Smooth muscle cell (in vitro differentiated cells): Measurements from ENCODE around the gene ZDHHC18. TPM values are rescaled to one million over a fixed set of nuclear protein-coding genes. Genes with fewer than 3 reads are reported as not detected.

ENCODE experiments used
- DNase-seq: peaks from one replicate; lab custom pipeline; 2025; ENCODE audit not compliant: unreplicated experiment; lab: John Stamatoyannopoulos, UW
- H2AFZ ChIP-seq: fragments of 200-600 bp; sonication (generic); 2 replicates; pipeline ENCODE4 v1.6.0; 2016; ENCODE audit warnings: antibody characterized with exemption, low read depth, mild to moderate bottlenecking
- H3F3A ChIP-seq: fragments of 200-600 bp; sonication (generic); 2 replicates; pipeline ENCODE4 v1.6.0; 2017; ENCODE audit warnings: antibody characterized with exemption, low read depth
- H3K27ac ChIP-seq: fragments of 200-600 bp; sonication (generic); 2 replicates; pipeline ENCODE4 v1.5.1; 2016; ENCODE audit warnings: low read depth, mild to moderate bottlenecking
- H3K27me3 ChIP-seq: fragments of 200-600 bp; sonication (generic); 2 replicates; pipeline ENCODE4 v1.6.1; 2016; ENCODE audit warnings: low read depth, mild to moderate bottlenecking
- H3K36me3 ChIP-seq: fragments of 200-600 bp; sonication (generic); 2 replicates; pipeline ENCODE4 v1.5.1; 2016; ENCODE audit warnings: low read depth
- H3K4me1 ChIP-seq: fragments of 200-600 bp; sonication (generic); 2 replicates; pipeline ENCODE4 v1.5.1; 2016; ENCODE audit warnings: low read depth
- H3K4me2 ChIP-seq: fragments of 200-600 bp; sonication (generic); 2 replicates; pipeline ENCODE4 v1.6.0; 2016; ENCODE audit warnings: mild to moderate bottlenecking
- H3K4me3 ChIP-seq: fragments of 200-600 bp; sonication (generic); 2 replicates; pipeline ENCODE4 v1.5.1; 2016; ENCODE audit warnings: mild to moderate bottlenecking
- H3K79me2 ChIP-seq: fragments of 200-600 bp; sonication (generic); 2 replicates; pipeline ENCODE4 v1.6.0; 2016; ENCODE audit warnings: low read depth, mild to moderate bottlenecking
- H3K9ac ChIP-seq: fragments of 200-600 bp; sonication (generic); 2 replicates; pipeline ENCODE4 v1.6.0; 2016; ENCODE audit warnings: low read depth
- H3K9me3 ChIP-seq: fragments of 200-600 bp; sonication (generic); replicated peaks from 2 replicates; pipeline ENCODE4 v1.5.1; 2016; ENCODE audit warnings: low read depth
- H4K20me1 ChIP-seq: fragments of 200-600 bp; sonication (generic); 2 replicates; pipeline ENCODE4 v1.6.0; 2016; ENCODE audit warnings: low read depth
- WGBS: methylation state at CpG from one replicate; pipeline ENCODE4 v1.1.7; 2016; ENCODE audit warnings: low lambda C conversion rate; 5-methylcytosine and 5-hydroxymethylcytosine counted together
- polyA plus RNA-seq: library from polyadenylated mRNA; unstranded; fragments of >200 nt; fragmentation: Nextera tagmentation; extraction: Ambion mirVana; gene quantifications from 2 replicates; pipeline ENCODE4 v1.2.1, GENCODE V29; 2016
- total RNA-seq: library from RNA; depleted of rRNA; stranded (reverse); fragments of >200 nt; gene quantifications from 2 replicates; pipeline ENCODE4 v1.2.3, GENCODE V29; 2014
- TF ChIP-seq, protein P1 (sequence below): fragments of 200-600 bp; sonication (generic); IDR thresholded peaks from 2 replicates; pipeline ENCODE4 v1.5.1; 2017; ENCODE audit warnings: borderline replicate concordance, mild to moderate bottlenecking, antibody characterized with exemption; ENCODE audit not compliant: insufficient read depth, poor library complexity, severe bottlenecking

Gene ZDHHC18
- total and polyA plus RNA-seq, 2 experiments from 2014 or later, result 20.3 to 52.5 TPM

GRCh38 chr1:26829184-26829911 is 2.9 kb downstream of the ZDHHC18 start:
- no peak overlapping the region for H3K27ac ChIP-seq
- TF ChIP-seq, protein P1, sequence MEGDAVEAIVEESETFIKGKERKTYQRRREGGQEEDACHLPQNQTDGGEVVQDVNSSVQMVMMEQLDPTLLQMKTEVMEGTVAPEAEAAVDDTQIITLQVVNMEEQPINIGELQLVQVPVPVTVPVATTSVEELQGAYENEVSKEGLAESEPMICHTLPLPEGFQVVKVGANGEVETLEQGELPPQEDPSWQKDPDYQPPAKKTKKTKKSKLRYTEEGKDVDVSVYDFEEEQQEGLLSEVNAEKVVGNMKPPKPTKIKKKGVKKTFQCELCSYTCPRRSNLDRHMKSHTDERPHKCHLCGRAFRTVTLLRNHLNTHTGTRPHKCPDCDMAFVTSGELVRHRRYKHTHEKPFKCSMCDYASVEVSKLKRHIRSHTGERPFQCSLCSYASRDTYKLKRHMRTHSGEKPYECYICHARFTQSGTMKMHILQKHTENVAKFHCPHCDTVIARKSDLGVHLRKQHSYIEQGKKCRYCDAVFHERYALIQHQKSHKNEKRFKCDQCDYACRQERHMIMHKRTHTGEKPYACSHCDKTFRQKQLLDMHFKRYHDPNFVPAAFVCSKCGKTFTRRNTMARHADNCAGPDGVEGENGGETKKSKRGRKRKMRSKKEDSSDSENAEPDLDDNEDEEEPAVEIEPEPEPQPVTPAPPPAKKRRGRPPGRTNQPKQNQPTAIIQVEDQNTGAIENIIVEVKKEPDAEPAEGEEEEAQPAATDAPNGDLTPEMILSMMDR, result no peak
- no peak overlapping the region for H2AFZ ChIP-seq
- H3K9ac ChIP-seq, result no peak overlapping the region
- peaks cover 51% of the 10 kb centered on the region for H4K20me1 ChIP-seq
- H3K4me2 ChIP-seq, result no peak overlapping the region
- H3F3A ChIP-seq, result no peaks in the 10 kb centered on the region
- no peaks in the 10 kb centered on the region for H3K36me3 ChIP-seq
- no peaks in the 10 kb centered on the region for H3K9me3 ChIP-seq
- peaks cover 21% of the 10 kb centered on the region for H3K4me1 ChIP-seq
- 95% methylated on average over 6 of the region's 6 CpGs for WGBS
- no peak overlapping the region for H3K4me3 ChIP-seq
- H3K79me2 ChIP-seq, result peaks cover 40% of the 10 kb centered on the region
- no peaks in the 10 kb centered on the region for H3K27me3 ChIP-seq
- DNase-seq, result no peak

DNA sequence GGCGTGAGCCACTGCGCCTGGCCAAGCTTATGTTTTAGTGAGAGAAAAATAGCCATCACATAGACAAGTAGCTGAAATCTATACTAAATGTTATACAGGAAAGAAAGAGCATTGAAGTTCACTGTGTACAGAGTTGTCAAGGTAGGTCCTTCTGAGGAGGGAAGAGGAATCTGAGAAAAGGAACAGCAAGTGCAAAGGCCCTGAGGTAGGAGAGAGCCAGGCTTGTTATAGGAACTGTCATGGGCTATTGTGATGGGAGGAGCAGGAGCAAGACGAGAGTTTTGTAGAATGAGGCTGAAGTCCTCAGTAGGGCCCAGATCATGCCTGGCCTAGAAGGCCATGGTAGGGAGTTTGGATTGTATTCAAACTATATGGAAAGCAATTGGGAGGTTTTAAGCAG is 4.6 kb downstream of the ZDHHC18 start:
- TF ChIP-seq, protein P1, result no peak
- no peak for DNase-seq
- WGBS, result 100% methylated on average over 3 of the region's 3 CpGs
- Histone ChIP-seq H3K79me2 (peaks cover 39% of the 10 kb centered on the region), H3K9ac (no peak overlapping the region), H3K4me3 (no peak overlapping the region), H3K9me3 (no peaks in the 10 kb centered on the region), H3K36me3 (no peaks in the 10 kb centered on the region), H4K20me1 (peaks cover 51% of the 10 kb centered on the region), H3K27ac (no peak overlapping the region), H3K27me3 (no peaks in the 10 kb centered on the region), H2AFZ (no peak overlapping the region), H3K4me2 (no peak overlapping the region), H3K4me1 (peaks cover 18% of the 10 kb centered on the region), H3F3A (no peaks in the 10 kb centered on the region)

DNA sequence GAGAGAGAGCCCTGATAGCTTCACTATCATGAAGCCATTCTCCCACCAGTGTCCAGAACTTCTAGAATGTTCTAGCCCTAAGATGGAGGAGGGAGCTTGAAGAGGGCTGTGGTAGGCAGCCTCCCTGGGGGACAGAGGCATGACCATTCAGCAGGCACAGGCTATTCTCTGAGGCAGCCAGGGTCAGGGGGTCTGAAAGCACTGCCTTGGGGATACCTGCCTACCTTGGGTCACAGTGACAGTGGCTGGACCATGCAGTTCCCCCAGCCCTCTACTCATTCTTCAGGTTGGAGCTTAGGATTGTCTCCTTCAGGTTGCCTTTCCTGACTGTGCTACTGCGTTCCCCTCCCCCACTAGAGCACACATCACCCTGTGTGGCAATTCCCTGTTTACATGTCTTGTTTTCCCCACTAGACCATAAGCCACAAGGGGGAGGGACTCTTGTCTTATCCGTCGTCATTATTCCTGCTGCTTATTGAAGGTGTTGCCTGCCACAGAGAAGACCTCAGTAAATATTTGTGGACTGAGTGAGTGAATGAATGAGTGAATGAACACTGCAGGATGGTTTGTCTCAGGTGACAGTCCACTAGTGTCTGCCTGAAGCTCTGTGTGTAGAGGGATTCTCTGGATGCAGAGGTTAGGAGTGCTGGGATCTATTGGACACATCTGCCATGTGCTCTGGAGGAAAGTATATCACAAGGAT is 5.2 kb downstream of the ZDHHC18 start:
- Histone ChIP-seq H4K20me1 (peaks cover 51% of the 10 kb centered on the region), H3K79me2 (peaks cover 37% of the 10 kb centered on the region), H3K9me3 (no peaks in the 10 kb centered on the region), H3K36me3 (no peaks in the 10 kb centered on the region), H3K4me3 (no peak overlapping the region), H3F3A (no peaks in the 10 kb centered on the region), H3K4me2 (no peak overlapping the region), H3K27me3 (no peaks in the 10 kb centered on the region), H3K4me1 (peaks cover 16% of the 10 kb centered on the region), H3K27ac (no peak overlapping the region), H2AFZ (no peak overlapping the region), H3K9ac (no peak overlapping the region)
- DNase-seq, result no peak
- TF ChIP-seq, protein P1, result no peak
- 66% methylated on average over 3 of the region's 3 CpGs for WGBS
